ENCODE results near the gene PARD3.

- no peak for TF ChIP-seq POLR2A (IDR thresholded peaks at IDR 0.05)
- no peak for TF ChIP-seq CTCF (IDR thresholded peaks at IDR 0.05)
Observed at GRCh38 chr10:34622945-34623344, 192.2 kb downstream of the PARD3 start.

Measured in Peyer's patch (tissue), 4 donors.